Fibroblast of gingiva (primary cell): Measurements from ENCODE around the gene FLRT2.

Experiments used
- DNase-seq: peaks from one replicate; pipeline ENCODE4 v3.0.0-alpha.2; 2011; ENCODE audit warnings: low read depth

FLRT2 gene

GRCh38 chr14:85564841-85565527, 35.0 kb downstream of the FLRT2 start:
- no peak for DNase-seq

- DNase-seq: peak; percentile 78
Observed at GRCh38 chr14:85565862-85566296, 35.9 kb downstream of the FLRT2 start.

GRCh38 chr14:85566603-85567002, 36.7 kb downstream of the FLRT2 start:
- peak; percentile 82 for DNase-seq

- no peak for DNase-seq
Observed at GRCh38 chr14:85572011-85572410, 42.1 kb downstream of the FLRT2 start.

GRCh38 chr14:85572845-85573244, 42.9 kb downstream of the FLRT2 start:
- DNase-seq: peak; percentile 73

GRCh38 chr14:85573406-85573805, 43.5 kb downstream of the FLRT2 start:
- no peak for DNase-seq

GRCh38 chr14:85574853-85575616, 45.1 kb downstream of the FLRT2 start:
- no peak for DNase-seq

GRCh38 chr14:85575617-85575898, 45.6 kb downstream of the FLRT2 start:
- no peak for DNase-seq

- DNase-seq: peak; percentile 83
Observed at GRCh38 chr14:85576218-85576617, 46.3 kb downstream of the FLRT2 start.

GRCh38 chr14:85576848-85577542, 47.1 kb downstream of the FLRT2 start:
- peak; percentile 65 for DNase-seq

- DNase-seq: no peak
Observed at GRCh38 chr14:85577543-85578114, 47.7 kb downstream of the FLRT2 start.

GRCh38 chr14:85578357-85578756, 48.4 kb downstream of the FLRT2 start:
- DNase-seq: no peak

GRCh38 chr14:85578930-85579329, 49.0 kb downstream of the FLRT2 start:
- no peak for DNase-seq

GRCh38 chr14:85579942-85580341, 50.0 kb downstream of the FLRT2 start:
- DNase-seq: no peak

GRCh38 chr14:85580536-85581140, 50.7 kb downstream of the FLRT2 start:
- DNase-seq: no peak

GRCh38 chr14:85581691-85582090, 51.7 kb downstream of the FLRT2 start:
- no peak for DNase-seq

- peak; percentile 28 for DNase-seq
Observed at GRCh38 chr14:85583380-85583779, 53.4 kb downstream of the FLRT2 start.

- no peak for DNase-seq
Observed at GRCh38 chr14:85584481-85584880, 54.5 kb downstream of the FLRT2 start.

- peak; percentile 99 for DNase-seq
Observed at GRCh38 chr14:85587151-85587711, 57.3 kb downstream of the FLRT2 start.

GRCh38 chr14:85590784-85591183, 60.8 kb downstream of the FLRT2 start:
- DNase-seq: no peak

GRCh38 chr14:85594217-85594616, 64.3 kb downstream of the FLRT2 start:
- DNase-seq: no peak

- no peak for DNase-seq
Observed at GRCh38 chr14:85595981-85596380, 66.0 kb downstream of the FLRT2 start.
